Breast epithelium (tissue), 4 donors: ENCODE data around the gene IFITM1. TPM values are rescaled to one million over a fixed set of nuclear protein-coding genes. Genes with fewer than 3 reads are reported as not detected.
"Not testable (repeated sequence)": the region's sequence is repeated elsewhere in the genome, so short reads cannot be mapped to it uniquely, and the experiment has no call there.

ENCODE experiments used
- DNase-seq, 2 donors: peaks; one replicate each; pipeline ENCODE4 v3.0.0-alpha.2; 2019; ENCODE audit warnings: low spot score in 2 of 2
- H3K27ac ChIP-seq, 2 donors: fragments of 200-600 bp; sonication (generic) in 1 of 2; one replicate each; pipeline ENCODE4 v1.5.1; 2016 to 2019; ENCODE audit warnings: mild to moderate bottlenecking in 1 of 2
- H3K27me3 ChIP-seq, 2 donors: fragments of 200-600 bp; sonication (generic) in 1 of 2; one replicate each; pipeline versions ENCODE4 v1.5.1 to v1.6.0; 2017 to 2019; ENCODE audit warnings: control low read depth in 1 of 2, mild to moderate bottlenecking in 1 of 2
- H3K36me3 ChIP-seq: fragments of 200-600 bp; one replicate; pipeline ENCODE4 v1.5.1; 2019
- H3K4me1 ChIP-seq, 2 donors: fragments of 200-600 bp; sonication (generic); one replicate each; pipeline ENCODE4 v1.5.1; 2016 to 2019; ENCODE audit warnings: control low read depth in 1 of 2
- H3K4me3 ChIP-seq, 3 donors: fragments of 200-600 bp; sonication (generic); 1 replicate in 2 of 3; 2 replicates in 1 of 3; pipeline ENCODE4 v1.5.1; 2016 to 2019; ENCODE audit warnings: mild to moderate bottlenecking in 3 of 3, moderate library complexity in 2 of 3
- H3K9me3 ChIP-seq, 2 donors: fragments of 200-600 bp; sonication (generic) in 1 of 2; one replicate each; pipeline ENCODE4 v1.5.1; 2016 to 2019; ENCODE audit warnings: control low read depth in 1 of 2
- POLR2A ChIP-seq: fragments of 450-650 bp; IDR thresholded peaks from one replicate; pipeline ENCODE4 v1.6.1; 2016; ENCODE audit warnings: antibody characterized with exemption, mild to moderate bottlenecking, moderate library complexity
- POLR2AphosphoS5 ChIP-seq, 3 donors: sonication (generic); formaldehyde crosslinking; IDR thresholded peaks; one replicate each; pipeline ENCODE4 v1.6.1; 2017; ENCODE audit warnings: antibody characterized with exemption in 3 of 3
- intact Hi-C: fragments of 100-400 bp; cut with DNase I; formaldehyde crosslinking; loops from one replicate; pipeline ENCODE4 v1.15.1; 2023; ENCODE audit warnings: low total_unique reads
- total RNA-seq, 3 donors: library from RNA; depleted of rRNA; stranded (reverse); fragments of >200 nt; gene quantifications; one replicate each; pipeline ENCODE4 v1.1.0, GENCODE V29; 2016
- TF ChIP-seq, protein P1 (sequence below), 3 donors: fragments of 450-650 bp; IDR thresholded peaks; one replicate each; pipeline ENCODE4 v1.5.1; 2016 to 2017; ENCODE audit warnings: antibody characterized with exemption in 3 of 3, mild to moderate bottlenecking in 3 of 3, moderate library complexity in 3 of 3

The IFITM1 gene
- total RNA-seq, 3 donors from 2014 or later = 129 to 321 (median 142) TPM

- H3K4me3 ChIP-seq = no peak overlapping the region
- H3K27me3 ChIP-seq = peaks cover 18 to 53% of the 10 kb centered on the region in 2 donors
- TF ChIP-seq POLR2AphosphoS5 (IDR thresholded peaks at IDR 0.05) = no peak
- TF ChIP-seq POLR2A = no peak
- TF ChIP-seq, protein P1, sequence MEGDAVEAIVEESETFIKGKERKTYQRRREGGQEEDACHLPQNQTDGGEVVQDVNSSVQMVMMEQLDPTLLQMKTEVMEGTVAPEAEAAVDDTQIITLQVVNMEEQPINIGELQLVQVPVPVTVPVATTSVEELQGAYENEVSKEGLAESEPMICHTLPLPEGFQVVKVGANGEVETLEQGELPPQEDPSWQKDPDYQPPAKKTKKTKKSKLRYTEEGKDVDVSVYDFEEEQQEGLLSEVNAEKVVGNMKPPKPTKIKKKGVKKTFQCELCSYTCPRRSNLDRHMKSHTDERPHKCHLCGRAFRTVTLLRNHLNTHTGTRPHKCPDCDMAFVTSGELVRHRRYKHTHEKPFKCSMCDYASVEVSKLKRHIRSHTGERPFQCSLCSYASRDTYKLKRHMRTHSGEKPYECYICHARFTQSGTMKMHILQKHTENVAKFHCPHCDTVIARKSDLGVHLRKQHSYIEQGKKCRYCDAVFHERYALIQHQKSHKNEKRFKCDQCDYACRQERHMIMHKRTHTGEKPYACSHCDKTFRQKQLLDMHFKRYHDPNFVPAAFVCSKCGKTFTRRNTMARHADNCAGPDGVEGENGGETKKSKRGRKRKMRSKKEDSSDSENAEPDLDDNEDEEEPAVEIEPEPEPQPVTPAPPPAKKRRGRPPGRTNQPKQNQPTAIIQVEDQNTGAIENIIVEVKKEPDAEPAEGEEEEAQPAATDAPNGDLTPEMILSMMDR (IDR thresholded peaks at IDR 0.05) = no peak
- peak in 1 of 2 donors; percentile 48 for DNase-seq
- no peaks in the 10 kb centered on the region for H3K9me3 ChIP-seq
- H3K4me1 ChIP-seq = peaks cover 0 to 5% of the 10 kb centered on the region in 2 donors
- H3K27ac ChIP-seq = no peak overlapping the region
- intact Hi-C loops = no loop called here
- no peaks in the 10 kb centered on the region for H3K36me3 ChIP-seq
Observed at GRCh38 chr11:284105-285020, 29.5 kb upstream of the IFITM1 start.

DNA sequence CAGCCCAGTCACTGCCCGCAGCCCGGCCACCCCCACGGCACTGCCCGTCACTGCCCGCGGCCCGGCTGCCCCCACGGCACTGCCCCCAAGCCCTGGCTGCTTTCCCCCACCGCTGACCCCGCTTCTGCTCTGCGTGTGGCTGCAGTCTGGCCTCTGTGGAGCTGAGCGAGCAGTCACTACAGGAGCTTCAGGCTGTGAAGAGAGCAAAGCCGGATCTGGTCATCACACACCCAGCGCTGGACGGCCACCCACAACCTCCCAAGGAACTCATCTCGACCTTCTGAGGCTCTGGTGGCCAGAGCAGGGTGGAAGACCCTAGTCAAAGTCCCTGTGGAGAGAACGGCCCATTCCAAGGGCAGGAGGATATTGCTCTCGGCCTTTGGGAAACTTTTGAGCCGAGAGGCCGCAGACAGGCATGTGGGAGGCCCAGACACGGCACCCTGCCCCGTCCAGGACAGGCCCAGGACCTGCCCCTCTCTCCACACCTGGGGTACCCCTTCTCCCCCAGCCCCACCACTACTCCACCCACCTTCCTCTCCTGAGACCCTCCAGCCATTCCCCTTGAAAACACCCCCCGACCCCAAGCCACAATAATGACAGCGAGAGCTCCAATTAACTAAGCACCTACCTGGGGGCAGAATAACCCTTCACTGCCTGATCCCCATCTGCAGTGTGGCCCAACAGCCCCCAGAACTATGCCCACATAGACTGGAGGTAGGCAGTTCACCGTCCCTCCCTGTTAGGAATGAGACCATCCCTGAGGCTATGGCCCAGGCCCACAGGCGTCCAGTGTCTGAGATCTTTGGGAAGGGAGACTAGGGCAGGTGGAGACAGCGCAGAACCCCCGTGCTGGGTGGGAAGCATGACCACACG is 28.6 kb upstream of the IFITM1 start:
- Histone ChIP-seq H3K4me3 (no peak overlapping the region), H3K9me3 (no peaks in the 10 kb centered on the region), H3K27ac (no peak overlapping the region), H3K27me3 (peaks cover 12 to 44% of the 10 kb centered on the region in 2 donors), H3K4me1 (peaks cover 0 to 5% of the 10 kb centered on the region in 2 donors), H3K36me3 (no peaks in the 10 kb centered on the region)
- intact Hi-C loops = no loop called here
- TF ChIP-seq POLR2AphosphoS5 (IDR thresholded peaks at IDR 0.05) = no peak
- TF ChIP-seq POLR2A = no peak
- TF ChIP-seq, protein P1 (IDR thresholded peaks at IDR 0.05) = no peak
- peak in 1 of 2 donors; percentile 43 for DNase-seq

GRCh38 chr11:285894-286220 is 28.0 kb upstream of the IFITM1 start:
- TF ChIP-seq POLR2AphosphoS5 (IDR thresholded peaks at IDR 0.05) = no peak

DNA sequence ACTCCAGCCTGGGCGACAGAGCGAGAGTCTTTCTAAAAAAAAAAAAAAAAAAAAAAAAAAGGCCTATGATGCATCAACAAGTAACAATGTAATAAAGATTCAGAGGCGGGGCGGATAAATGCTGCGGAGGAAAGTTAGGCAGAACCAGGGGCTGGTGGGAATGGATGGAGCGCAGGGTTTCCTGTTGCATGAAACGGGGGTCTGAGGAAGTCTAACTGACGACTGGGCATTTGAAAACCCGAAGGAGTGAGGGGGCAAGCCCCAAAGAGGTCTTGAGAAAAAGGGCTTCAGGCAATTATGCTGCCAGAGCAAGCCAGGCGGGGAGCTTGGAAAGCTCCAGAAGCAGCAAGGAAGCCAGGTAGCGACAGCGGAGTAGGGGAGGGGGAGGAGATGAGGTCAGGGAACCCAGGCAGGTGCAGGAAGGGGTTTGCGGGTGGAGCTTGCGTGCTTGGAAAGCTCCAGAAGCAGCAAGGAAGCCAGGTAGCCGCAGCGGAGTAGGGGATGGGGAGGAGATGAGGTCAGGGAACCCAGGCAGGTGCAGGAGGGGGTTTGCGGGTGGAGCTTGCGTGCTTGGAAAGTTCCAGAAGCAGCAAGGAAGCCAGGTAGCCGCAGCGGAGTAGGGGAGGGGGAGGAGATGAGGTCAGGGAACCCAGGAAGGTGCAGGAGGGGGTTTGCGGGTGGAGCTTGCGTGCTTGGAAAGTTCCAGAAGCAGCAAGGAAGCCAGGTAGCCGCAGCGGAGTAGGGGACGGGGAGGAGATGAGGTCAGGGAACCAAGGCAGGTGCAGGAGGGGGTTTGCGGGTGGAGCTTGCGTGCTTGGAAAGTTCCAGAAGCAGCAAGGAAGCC is 26.6 kb upstream of the IFITM1 start:
- H3K36me3 ChIP-seq, intact Hi-C loops, H3K9me3 ChIP-seq, H3K4me1 ChIP-seq: not testable (repeated sequence)
- Histone ChIP-seq H3K27me3 (peaks cover 2 to 25% of the 10 kb centered on the region in 2 donors), H3K4me3 (peak overlapping the region in 2 of 3 donors; percentile 72 to 97), H3K27ac (peak overlapping the region in 1 of 2 donors; percentile 80)
- peak in 1 of 2 donors; percentile 49 for DNase-seq

More at GRCh38 chr11:285894-286220, 28.0 kb upstream of the IFITM1 start:
- no peak overlapping the region for H3K4me3 ChIP-seq
- H3K9me3 ChIP-seq = no peaks in the 10 kb centered on the region
- no peaks in the 10 kb centered on the region for H3K36me3 ChIP-seq
- peaks cover 12 to 38% of the 10 kb centered on the region in 2 donors for H3K27me3 ChIP-seq
- peaks cover 0 to 5% of the 10 kb centered on the region in 2 donors for H3K4me1 ChIP-seq
- H3K27ac ChIP-seq = no peak overlapping the region
- DNase-seq = no peak
- intact Hi-C loops = no loop called here

DNA sequence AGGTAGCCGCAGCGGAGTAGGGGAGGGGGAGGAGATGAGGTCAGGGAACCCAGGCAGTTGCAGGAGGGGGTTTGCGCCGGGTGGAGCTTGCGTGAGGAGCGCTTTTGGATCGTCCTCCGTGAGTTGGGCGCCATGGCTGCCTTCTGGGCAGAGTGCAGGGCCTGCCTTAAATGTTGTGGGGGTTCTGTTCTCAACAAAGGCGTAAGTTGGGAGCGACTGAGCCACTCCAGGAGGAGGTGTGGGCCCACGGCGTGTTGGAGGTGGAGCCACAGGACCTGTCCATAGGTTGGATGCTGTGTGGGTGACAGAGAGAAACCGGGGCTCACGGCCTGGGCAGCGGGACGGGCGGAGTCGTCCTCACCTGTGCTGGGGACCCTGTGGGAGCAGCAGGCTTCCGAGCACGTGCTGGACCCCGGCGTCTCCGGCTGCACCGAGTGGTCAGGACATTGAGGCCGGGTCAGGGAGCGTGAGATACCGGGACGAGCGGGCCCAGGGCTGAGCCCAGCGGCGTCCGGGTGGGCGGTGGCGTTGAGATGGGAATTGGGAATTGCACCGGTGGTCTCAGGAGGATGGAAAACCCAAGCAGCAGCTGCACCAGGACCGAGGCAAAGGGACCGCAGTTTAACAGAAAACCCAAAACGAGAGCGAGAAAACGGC is 25.9 kb upstream of the IFITM1 start:
- Histone ChIP-seq H3K27ac (peak overlapping the region; percentile 61 to 80), H3K4me3 (peak overlapping the region; percentile 68 to 97 (median 72)), H3K36me3 (no peaks in the 10 kb centered on the region), H3K27me3 (peaks cover 0 to 17% of the 10 kb centered on the region in 2 donors), H3K4me1 (peaks cover 0 to 5% of the 10 kb centered on the region in 2 donors), H3K9me3 (no peaks in the 10 kb centered on the region)
- intact Hi-C loops = loop anchor here (2.0 kb wide), 1 partner anchor 35 kb away; no protein-coding TSS in a partner anchor
- TF ChIP-seq, protein P1 (IDR thresholded peaks at IDR 0.05) = no peak
- TF ChIP-seq POLR2AphosphoS5 (IDR thresholded peaks at IDR 0.05) = no peak
- no peak for TF ChIP-seq POLR2A
- DNase-seq = peak in 1 of 2 donors; percentile 49
